NCI-H1092 treated with DMSO at 0.1 percent for 48 hours (cell line): Measurements from ENCODE around the gene OPRD1.
"Not testable (repeated sequence)": the region's sequence is repeated elsewhere in the genome, so short reads cannot be mapped to it uniquely, and the experiment has no call there.

ENCODE experiments used
- DNase-seq: peaks from one replicate; lab custom pipeline; 2025; lab: John Stamatoyannopoulos, UW

The OPRD1 gene

DNA sequence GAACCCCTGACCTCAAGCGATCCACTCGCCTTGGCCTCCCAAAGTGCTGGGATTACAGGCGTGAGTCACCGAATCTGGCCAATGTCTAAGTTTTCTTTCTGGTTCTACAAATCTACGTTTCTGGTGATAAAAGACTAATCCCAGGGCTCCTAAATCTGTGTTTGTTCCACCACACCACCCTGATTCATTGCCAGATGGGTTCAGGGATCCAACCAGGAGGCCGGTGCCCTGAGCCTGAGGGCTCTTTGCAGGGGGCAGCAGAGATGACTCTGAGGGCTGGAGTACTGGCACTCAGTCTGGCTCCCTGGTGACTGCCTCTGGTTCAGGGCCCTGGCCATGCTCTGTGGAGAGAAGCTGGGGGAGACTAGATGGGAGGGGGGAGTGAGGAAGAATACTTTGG is 10.5 kb upstream of the OPRD1 start:
- no peak for DNase-seq

- no peak for DNase-seq
Observed at GRCh38 chr1:28803051-28803450, 8.9 kb upstream of the OPRD1 start.

DNA sequence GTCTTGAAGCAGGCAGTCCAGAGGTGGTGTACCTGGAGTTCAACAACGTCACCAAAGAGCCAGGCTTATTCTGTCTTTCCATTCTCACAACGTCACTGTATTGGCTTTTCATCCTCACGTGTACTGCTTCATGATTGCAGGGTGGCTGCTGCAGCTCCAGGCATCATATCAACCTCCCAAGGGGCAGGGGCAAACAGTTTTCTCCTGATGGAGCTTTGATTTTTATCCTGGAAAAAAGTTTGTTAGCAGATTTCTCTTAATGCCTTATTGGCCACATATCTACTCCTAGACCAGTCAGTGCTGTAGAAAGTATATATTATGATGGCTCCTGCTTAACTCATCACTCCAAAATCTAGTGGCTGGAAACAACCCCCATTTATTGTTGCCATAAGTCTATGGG is 8.3 kb upstream of the OPRD1 start:
- DNase-seq: no peak

DNA sequence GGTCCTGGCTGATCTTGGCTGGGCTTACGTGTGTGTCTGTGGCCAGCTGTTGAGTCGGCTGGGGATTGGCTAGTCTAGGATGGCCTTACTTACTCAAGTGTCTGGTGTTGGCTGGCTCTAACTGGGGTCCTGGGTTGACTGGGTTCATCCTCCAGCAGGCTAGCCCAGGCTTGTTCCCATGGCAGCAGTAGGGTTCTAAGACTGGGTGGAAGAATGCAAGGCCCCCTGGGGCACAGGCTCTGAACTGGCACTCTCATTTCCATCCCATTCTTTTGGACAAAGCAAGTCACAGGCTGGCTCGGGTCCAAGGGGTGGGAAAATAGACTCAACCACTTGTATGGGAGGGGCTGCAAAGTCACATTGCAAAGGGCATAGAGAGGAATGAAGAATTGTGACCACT is 7.9 kb upstream of the OPRD1 start:
- DNase-seq: no peak

GRCh38 chr1:28807046-28807445 is 4.9 kb upstream of the OPRD1 start:
- no peak for DNase-seq

- DNase-seq: no peak
Observed at GRCh38 chr1:28807986-28808385, 4.0 kb upstream of the OPRD1 start.

GRCh38 chr1:28811369-28811765 is 603 bp upstream of the OPRD1 start:
- no peak for DNase-seq

DNA sequence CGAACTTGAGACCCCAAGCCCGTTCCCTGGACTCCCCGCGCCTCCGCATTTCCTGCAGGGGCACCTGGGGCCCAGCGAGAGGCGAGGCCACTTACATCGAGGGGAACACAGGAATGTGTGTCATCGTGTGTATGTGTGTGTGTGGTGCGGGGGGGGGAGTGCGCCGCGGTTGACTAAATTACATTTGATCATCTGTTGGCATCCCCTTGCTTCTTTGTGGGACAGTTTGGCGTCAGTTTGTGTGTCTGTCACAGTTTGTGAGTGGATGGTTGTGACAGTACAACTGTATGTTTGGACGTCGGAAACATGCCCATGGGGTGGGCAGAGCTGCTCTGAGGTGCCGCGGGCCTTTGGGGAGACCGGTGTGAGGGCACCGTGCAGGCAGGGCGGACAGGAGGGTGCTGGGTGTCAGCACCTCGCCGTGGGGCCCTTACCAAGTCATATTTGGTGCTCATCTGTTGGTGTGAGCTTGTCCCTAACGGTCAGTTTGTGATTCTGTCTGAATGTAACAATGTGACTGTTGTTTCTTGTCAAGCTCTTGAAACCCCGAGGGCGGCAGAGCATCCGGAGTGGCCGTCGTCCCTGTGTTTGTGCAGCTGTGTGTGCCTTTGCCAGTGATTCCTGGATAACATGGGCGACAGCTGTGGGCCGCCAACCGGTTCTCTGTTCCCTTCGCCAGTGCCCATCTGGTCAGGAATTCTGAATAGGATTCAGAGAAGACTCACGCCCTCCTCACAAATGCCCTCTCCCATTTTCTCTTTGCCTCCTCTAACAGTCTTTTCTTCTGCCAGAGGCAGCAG is 899 bp downstream of the OPRD1 start:
- DNase-seq: peak; percentile 85

DNA sequence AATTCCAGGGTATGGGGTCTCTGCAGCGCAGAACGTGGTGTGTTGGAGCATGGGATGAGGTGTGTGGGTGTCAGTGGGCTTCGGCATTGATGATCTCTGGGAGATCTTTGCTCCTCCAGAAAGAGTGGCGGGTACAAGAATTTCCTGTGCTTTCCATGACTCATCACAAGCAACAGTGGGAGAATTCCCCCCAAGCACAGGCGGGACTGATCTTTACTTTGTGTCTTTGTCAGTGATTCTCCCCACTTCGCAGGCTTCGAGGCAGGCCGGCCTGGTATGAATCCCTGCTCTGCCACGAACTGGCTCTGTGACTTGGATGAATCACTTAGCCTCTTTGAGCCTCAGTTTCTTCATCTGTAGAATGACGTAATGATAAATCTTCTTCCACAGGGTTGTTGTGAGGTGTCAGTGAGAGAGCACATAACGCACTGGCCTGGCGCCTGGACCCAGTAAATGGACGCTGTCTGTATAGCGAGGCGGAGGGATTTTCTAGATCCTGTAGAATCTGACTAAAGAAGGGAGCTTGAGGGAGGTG is 2.0 kb downstream of the OPRD1 start:
- DNase-seq: no peak

GRCh38 chr1:28815533-28816185 is 3.7 kb downstream of the OPRD1 start:
- DNase-seq: no peak

- DNase-seq: no peak
Observed at GRCh38 chr1:28817133-28817532, 5.2 kb downstream of the OPRD1 start.

DNA sequence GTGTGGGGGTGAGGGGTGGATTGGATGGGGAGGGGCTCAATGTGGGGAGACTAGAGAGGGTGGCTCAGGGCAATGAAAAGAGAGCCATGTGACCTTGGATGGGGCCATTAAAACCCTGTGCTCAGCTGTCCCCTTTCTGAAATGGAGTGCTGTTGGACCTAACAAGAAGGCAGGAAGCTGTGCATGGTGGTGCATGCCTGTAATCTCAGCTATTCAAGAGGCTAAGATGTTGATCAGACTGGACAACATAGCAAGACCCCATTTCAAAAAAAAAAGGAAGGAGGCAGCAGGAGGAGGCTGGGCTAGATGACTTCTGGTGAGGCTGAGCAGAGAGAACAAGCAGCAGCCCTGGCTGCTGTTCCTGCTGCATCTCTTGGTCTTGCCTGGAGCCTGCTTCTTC is 7.0 kb downstream of the OPRD1 start:
- no peak for DNase-seq

GRCh38 chr1:28822799-28823198 is 10.8 kb downstream of the OPRD1 start:
- DNase-seq: no peak

DNA sequence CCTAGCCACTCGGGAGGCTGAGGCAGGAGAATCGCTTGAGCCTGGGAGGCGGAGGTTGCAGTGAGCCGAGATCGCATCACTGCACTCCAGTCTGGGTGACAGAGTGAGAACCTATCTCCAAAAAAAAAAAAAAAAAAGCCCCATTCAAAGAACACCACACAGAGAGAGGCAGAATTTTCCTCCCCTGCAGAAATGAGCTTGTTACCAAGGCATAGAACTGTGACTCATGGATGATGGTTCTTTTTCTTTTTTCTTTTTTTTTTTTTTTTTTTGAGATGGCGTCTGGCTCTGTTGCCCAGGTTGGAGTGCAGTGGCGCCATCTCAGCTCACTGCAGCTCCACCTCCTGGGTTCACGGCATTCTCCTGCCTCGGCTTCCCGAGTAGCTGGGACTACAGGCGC is 12.1 kb downstream of the OPRD1 start:
- not testable (repeated sequence) for DNase-seq

DNA sequence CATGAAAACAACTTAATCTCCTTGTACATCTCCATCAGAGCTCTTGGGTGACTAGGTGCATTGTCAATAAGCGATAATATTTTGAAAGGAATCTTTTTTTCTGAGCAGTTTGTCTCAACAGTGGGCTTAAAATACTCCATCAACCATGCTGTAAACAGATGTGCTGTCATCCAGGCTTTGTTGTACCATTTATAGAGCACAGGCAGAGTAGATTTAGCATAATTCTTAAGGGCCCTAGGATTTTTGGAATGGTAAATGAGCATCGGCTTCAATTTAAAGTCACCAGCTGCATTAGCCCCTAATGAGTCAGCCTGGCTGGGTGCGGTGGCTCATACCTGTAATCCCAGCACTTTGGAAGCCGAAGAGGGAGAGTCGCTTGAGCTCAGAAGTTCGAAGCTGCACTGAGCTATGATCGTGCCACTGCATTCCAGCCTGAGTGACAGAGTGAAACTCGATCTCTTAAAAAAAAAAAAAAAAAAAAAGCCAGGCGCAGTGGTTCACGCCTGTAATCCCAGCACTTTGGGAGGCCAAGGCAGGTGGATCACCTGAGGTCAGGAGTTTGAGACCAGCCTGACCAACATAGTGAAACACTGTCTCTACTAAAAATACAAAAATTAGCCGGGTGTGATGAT is 16.4 kb downstream of the OPRD1 start:
- DNase-seq: not testable (repeated sequence)

DNA sequence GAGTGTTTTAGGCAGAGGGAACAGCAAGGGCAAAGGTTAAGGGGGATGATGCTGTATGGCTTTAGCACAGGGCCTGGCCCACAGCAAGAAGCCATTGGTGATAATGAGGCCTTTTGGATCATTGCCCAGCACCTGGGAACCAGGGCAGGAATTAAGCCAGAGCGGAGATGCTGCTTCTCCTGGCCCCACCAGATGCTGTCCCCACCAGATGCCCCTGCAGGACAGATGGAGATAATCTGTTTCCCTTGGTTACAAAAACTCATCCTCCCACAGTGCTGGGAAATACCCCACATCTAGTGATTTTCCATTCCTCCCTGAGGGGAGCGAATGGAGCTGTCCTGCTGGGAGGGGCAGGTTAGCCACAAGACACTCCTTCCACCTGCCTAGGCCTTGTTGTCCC is 18.8 kb downstream of the OPRD1 start:
- peak; percentile 86 for DNase-seq

DNA sequence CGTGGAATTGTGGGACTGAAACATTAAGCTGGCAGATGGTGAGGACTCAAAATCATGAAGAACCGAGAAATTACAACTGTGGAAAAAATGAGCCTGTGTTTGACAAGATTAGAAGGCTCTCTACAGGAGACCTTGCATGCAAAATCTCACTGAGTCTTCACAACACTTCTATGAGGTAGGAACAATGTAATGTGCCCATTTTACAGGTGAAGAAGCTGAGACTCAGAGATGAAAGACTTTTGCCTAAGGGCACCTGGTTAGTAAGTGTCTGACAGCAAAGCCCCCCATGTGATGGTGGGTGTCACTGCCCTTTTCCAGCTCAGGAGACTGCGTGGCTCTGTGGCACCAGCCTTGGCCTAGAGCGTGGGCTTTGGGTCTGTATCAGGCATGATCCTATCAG is 21.0 kb downstream of the OPRD1 start:
- DNase-seq: no peak

DNA sequence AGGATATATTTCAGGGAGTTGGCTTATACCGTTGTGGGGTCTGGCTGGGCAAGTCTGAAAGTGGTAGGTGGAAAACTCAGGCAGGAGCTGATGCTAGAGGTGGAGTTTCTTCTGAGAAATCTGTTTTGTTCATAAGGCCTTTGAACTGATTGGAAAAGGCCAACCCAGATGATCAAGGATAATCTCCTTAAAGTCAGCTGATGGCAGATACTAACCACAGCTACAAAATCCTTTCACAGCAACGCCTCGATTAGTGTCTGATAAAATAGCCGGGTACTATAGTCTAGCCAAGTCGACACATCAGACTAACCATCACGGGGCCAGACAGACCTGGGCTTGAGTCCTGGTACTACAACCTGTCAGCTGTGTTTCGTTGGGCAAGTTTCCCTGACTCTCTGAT is 21.4 kb downstream of the OPRD1 start:
- no peak for DNase-seq

GRCh38 chr1:28835237-28835650 is 23.3 kb downstream of the OPRD1 start:
- peak; percentile 98 for DNase-seq

- no peak for DNase-seq
Observed at GRCh38 chr1:28836421-28836956, 24.5 kb downstream of the OPRD1 start.

DNA sequence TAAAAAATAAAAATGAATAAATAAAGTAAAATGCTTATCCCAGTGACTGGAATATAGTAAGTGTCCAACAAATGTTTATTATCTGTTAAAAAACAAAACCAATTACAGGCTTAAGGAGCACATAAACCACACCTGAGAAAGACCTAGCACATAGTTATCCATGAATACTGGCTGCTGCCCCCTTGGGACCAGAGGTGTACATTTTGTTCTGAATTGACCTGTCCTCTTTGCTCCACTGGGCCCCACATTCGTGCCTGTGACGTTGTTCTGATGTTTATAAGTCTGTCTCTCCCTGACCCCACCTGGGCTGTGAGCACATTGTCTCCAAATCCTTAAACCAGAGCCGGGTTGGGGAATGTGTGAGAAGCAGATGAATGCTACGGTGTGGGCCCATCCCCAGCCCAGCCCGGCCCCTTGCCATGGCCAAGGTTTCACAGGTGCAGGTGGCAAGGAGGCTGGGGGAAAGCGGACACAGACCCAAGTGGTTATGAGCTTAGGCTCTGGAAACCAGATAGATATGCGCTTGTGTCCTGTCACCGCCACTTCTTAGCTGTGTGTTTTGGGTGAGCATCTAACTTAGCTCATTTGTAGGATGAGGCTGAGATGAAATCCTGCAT is 29.1 kb downstream of the OPRD1 start:
- no peak for DNase-seq
